HG02943 (cell line): ENCODE results near the gene SPIRE2.
"Not testable (repeated sequence)": the region's sequence is repeated elsewhere in the genome, so short reads cannot be mapped to it uniquely, and the experiment has no call there.

Source experiments
- ATAC-seq: cut with Tn5 transposase; IDR thresholded peaks from one replicate; pipeline ENCODE4 v1.9.1; 2021; ENCODE audit warnings: mild to moderate bottlenecking, low read depth, moderate library complexity; ENCODE audit not compliant: unreplicated experiment

Gene SPIRE2

DNA sequence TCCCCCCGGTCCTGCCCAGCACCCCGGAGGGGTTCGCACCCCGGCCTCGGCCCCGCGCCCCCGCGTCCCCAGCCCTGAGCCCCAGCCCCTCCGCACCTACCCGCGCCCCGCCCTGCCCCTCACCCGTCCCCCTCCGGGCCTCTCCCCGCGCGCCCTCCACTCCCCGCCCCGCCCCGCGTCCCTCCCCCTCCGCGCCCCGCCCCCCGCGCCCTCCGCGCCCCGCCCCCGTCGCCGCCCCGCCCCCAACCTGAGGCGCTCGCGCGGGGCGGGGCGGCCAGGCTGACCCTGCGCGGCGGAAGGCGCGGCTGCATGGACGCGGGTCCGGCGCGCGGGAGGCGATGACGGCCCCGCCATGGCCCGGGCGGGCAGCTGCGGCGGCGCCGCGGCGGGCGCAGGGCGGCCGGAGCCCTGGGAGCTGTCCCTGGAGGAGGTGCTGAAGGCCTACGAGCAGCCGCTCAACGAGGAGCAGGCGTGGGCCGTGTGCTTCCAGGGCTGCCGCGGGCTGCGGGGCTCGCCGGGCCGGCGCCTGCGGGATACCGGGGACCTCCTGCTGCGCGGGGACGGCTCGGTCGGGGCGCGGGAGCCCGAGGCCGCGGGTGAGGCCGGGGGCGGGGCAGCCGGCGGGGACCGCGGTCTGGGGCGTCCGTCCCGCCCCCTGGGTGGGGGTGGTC lies at the start of gene SPIRE2:
SPIRE2 (plus strand) TSS at position 277 of the 671 bp plus-strand sequence; CDS start at position 353, 76 bp downstream.
- ATAC-seq = no peak

GRCh38 chr16:89779231-89779908 lies 48.9 kb upstream of the SPIRE2 start:
- no peak for ATAC-seq

DNA sequence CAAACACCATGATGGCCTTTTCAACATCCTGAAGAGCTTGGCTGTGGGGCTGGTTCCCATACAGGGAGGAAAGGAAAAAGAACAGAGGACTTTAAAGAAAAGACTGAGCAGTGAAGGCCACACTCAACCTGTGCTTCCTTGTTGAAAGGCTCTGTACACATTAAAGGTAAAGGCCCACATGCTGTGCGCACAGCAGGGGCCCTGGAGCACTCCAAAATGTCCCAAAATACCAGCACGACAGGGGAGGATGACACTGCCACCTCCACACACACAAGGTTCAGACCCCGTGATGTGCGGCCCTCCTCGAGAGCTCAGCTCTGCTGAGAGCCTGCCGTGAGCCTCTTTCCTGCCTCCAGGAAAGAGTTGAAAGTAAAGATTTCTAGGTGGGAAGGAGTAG lies 48.4 kb upstream of the SPIRE2 start:
- no peak for ATAC-seq

DNA sequence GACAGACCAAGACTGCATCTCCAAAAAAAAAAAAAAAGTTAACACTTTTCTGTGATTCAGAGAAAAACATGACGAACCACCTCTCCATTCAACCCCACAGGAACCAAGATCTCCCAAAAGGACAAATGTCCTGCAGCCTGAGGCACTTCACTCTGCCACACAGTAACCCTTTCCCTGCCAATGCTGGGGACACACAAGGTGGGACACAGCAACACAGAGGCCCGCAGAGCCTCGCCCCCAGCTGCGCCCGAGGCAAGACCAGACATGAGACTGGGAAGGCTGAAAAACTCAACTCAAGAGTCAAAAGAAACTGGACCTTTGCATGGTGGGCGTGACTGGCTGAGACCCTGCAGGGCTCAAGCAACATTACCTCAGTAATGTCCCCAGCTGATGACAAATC lies 45.8 kb upstream of the SPIRE2 start:
- ATAC-seq = no peak

- not testable (repeated sequence) for ATAC-seq
These were observed 44.3 kb upstream of the SPIRE2 start for GRCh38 chr16:89783952-89784351.

- ATAC-seq = no peak
These were observed 43.9 kb upstream of the SPIRE2 start for GRCh38 chr16:89784406-89784805.

DNA sequence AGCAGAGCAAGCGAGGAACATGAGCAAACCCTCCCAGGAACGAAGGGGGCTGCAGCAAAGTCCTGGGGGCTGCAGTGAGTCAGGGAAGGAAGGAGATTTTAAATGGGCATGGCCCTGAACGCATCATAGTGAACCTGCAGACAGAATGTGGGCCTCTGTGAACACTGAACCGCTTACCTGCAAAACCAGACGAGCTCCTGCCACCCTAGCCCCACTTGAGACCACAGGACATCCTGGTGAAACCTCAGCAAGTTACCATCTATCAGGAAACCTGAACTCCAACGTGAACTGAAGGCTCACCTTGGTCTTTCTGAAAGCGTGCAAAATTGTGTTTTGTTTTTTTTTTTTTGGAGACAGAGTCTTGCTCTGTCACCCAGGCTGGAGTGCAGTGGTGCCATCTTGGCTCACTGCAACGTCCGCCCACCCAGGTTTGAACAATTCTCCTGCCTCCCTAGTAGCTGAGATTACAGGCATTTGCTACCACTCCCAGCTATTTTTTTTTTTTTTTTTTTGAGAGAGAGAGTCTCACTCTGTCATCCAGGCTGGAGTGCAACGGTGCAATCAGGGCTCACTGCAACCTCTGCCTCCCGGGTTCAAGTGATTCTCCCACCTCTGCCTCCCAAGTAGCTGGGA lies 42.6 kb upstream of the SPIRE2 start:
- ATAC-seq = no peak

DNA sequence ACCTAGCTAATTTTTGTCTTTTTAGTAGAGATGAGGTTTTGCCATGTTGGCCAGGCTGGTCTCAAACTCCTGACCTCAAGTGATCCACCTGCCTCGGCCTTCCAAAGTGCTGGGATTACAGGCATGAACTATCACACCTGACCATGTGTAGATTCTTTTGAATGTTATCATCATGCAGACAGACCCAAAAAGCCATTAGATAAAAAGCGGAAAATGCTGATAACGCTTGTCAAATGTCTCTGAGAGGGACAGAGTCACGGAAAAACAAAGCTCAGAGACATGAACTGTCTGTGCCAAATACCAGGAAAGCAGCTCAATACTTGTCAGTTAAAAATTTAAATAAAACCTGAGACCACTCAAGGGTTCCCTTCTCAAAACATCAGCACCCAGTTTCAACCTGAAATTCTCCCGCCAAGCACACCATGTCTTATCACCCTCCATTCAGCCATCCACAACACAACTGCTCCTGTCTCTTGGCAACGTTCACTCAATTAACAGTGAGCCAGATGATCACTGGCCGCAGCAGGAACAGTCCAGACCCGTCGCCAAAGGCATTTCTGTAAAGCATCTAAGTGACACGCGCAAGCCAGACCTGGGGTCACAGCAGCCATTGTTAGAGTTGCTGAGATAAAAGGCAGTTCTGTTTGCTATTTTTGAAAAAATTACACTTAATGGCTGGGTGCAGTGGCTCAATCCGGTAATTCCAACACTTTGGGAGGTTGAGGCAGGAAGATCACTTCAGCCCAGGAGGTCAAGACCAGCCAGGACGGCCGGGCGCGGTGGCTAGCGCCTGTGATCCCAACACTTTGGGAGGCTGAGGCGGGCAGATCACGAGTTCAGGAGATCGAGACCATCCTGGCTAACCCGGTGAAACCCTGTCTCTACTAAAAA lies 41.6 kb upstream of the SPIRE2 start:
- ATAC-seq = no peak

DNA sequence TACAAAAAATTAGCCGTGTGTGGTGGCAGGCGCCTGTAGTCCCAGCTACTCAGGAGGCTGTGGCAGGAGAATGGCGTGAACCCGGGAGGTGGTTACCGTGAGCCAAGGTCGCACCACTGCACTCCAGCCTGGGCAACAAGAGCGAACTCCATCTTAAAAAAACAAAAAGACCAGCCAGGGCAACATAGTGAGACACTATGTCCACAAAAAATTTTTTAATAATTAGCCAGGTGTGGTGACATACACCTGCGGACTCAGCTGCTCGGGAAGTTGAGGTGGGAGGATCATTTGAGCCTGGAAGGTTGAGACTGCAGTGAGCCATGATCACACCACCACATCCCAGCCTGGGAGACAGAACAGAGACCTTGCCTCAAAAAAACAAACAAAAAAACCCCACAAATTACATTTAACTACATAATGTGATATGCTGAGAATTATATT lies 40.9 kb upstream of the SPIRE2 start:
- ATAC-seq = no peak

- no peak for ATAC-seq
These were observed 36.8 kb upstream of the SPIRE2 start for GRCh38 chr16:89791278-89791995.

DNA sequence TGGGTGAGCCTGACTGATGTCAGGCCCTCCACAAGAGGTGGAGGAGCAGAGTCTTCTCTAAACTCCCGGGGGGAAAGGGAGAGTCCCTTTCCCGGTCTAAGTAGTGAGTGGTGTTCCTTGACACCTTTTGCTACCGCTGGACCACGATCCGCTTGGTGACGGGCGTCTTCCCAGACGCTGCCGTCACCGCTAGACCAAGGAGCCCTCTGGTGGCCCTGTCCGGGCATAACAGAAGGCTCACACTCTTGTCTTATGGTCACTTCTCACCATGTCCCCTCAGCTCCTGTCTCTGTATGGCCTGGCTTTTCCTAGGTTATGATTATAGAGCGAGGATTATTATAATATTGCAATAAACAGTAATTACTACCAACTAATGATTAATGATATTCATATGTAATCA lies 35.2 kb upstream of the SPIRE2 start:
- not testable (repeated sequence) for ATAC-seq

DNA sequence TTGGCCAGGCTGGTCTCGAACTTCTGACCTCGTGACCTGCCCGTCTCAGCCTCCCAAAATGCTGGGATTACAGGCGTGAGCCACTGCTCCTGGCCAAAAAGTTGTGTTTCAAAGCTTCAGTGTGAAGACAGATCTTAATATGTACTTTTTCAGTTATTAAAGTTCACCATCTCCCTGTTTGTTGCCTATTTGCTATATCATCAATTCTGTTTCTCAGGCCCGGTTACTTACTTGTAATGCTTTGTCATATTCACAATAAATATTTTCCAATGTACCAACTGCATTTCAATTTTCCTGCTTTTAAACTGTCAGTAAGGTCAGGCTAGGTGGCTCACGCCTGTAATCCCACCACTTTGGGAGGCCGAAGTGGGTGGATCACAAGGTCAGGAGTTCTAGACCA lies 34.3 kb upstream of the SPIRE2 start:
- no peak for ATAC-seq

GRCh38 chr16:89795676-89796075 lies 32.6 kb upstream of the SPIRE2 start:
- ATAC-seq = no peak

DNA sequence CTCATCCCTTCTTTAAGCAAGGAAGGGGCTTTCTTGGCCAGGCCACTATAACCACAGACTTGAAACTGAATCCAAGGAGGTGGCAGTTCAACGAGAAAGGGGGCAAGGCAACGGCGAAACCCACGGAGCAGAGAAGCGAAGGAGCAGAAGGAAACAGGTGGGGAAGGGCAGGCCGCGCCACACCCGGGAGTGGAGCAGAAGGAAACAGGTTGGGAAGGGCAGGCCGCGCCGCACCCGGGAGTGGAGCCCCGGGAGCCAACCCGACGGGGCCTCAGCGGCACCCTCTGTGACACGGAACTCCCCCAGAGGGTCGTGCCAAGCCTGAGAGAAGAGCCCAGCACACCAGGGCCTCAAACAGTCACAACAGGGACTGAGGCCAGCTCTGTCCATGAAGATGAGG lies 32.2 kb upstream of the SPIRE2 start:
- no peak for ATAC-seq

GRCh38 chr16:89798126-89798525 lies 30.1 kb upstream of the SPIRE2 start:
- no peak for ATAC-seq

DNA sequence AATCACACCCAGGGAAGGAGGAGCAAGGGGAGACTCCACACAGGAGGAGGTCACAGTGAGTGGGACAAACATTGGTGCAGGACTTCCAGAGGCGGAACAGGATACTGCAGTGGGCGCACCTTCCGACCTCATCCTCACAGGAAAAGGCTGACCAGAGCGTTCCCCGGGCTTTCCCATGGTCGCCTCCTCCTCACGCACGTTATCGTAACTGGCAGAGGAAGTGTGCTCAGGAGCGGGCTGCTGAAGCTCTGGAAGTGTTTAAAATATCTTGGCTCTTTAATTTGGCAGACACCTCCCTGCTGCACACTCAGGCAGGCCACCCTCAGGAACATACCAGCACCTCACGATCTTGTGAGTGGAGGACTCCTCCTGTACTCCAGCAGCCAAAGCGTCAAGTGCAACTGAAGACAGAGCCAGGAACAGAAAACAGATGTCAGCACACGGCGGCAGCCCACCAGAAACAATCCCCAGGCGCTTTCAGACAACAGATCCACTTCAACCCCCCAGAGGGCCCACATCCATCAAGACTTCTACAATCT lies 29.4 kb upstream of the SPIRE2 start:
- ATAC-seq = no peak

DNA sequence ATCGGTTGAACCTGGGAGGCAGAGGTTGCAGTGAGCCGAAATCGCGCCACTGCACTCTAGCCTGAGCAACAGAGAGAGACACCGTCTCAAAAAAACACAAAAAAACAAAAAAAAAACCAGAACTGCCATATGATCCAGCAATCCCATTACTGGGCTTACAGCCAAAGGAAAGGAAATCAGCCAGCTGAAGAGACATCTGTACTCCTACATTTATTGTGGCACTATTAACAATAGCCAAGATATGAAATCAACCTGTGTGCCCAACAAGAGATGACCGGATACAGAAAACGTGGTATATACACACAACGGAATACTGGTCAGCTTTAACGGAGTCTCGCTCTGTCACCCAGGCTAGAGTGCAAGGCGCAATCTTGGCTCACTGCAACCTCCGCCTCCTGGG lies 26.5 kb upstream of the SPIRE2 start:
- no peak for ATAC-seq

DNA sequence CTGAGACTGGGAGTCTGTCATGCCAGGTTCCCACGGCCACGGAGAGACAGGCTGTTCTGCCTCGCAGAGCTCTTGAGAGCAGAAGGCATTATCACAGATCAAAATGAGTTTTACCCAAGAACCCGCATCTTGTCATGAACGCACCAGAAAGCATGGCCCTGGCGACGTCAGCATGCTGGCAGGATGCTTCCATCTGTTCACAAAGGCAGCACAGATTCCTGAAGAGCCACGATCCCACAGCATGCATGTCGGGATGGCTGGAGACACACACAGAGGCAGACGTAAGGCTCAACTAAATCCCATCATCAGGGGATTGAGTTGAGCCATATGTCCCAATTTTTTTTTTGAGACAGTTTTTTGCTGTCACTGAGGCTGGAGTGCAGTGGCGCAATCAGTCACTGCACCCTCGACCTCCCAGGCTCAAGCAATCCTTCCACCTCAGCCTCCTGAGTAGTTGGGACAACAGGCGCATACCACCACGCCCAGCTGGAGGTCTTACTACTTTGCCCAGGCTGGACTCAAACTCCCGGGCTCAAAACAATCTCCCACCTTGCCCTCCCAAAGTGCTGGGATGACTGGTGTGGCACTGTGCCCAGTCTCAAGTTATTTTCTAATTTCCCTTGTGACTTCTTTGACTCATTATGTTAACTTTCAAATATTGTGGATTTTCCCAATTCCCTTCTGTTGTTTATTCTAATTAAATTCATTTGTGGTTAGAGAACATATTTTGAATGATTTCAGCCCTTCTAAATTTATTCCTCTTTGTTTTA lies 23.0 kb upstream of the SPIRE2 start:
- no peak for ATAC-seq

- ATAC-seq = not testable (repeated sequence)
These were observed 21.6 kb upstream of the SPIRE2 start for GRCh38 chr16:89806589-89807193.
